Ramos (cell line): ENCODE measurements around the gene PNKD.

ENCODE experiments used
- in situ Hi-C: fragments of 300-500 bp; cut with MboI; formaldehyde crosslinking; loops from one replicate; pipeline ENCODE4 v1.14.3; 2022; ENCODE audit warnings: low sequenced_read_pairs; ENCODE audit not compliant: unreplicated experiment

The PNKD gene

GRCh38 chr2:218329826-218330593, 59.7 kb downstream of the PNKD start:
- in situ Hi-C loops: no loop called here

GRCh38 chr2:218331745-218332144, 61.4 kb downstream of the PNKD start:
- in situ Hi-C loops: no loop called here

- in situ Hi-C loops: no loop called here
These were observed 62.0 kb downstream of the PNKD start for GRCh38 chr2:218332288-218332687.

GRCh38 chr2:218332920-218333645, 62.8 kb downstream of the PNKD start:
- in situ Hi-C loops: no loop called here

GRCh38 chr2:218334531-218334930, 64.2 kb downstream of the PNKD start:
- in situ Hi-C loops: no loop called here

- in situ Hi-C loops: no loop called here
These were observed 70.3 kb downstream of the PNKD start for GRCh38 chr2:218340656-218341055.

- in situ Hi-C loops: no loop called here
These were observed 71.1 kb downstream of the PNKD start for GRCh38 chr2:218341381-218341780.

GRCh38 chr2:218342837-218343236, 72.5 kb downstream of the PNKD start:
- in situ Hi-C loops: no loop called here

GRCh38 chr2:218343591-218343990, 73.3 kb downstream of the PNKD start:
- in situ Hi-C loops: no loop called here

GRCh38 chr2:218344090-218344754, 73.9 kb downstream of the PNKD start:
- in situ Hi-C loops: no loop called here

GRCh38 chr2:218344755-218345417, 74.6 kb downstream of the PNKD start:
- in situ Hi-C loops: no loop called here

GRCh38 chr2:218345491-218346236, 75.3 kb downstream of the PNKD start:
- in situ Hi-C loops: no loop called here

- in situ Hi-C loops: no loop called here
These were observed 76.9 kb downstream of the PNKD start for GRCh38 chr2:218347172-218347571.

- in situ Hi-C loops: no loop called here
These were observed 83.7 kb downstream of the PNKD start for GRCh38 chr2:218354045-218354444.

- in situ Hi-C loops: loop anchor here (5.0 kb wide), 1 partner anchor 53 kb away; no protein-coding TSS in a partner anchor
These were observed 84.6 kb downstream of the PNKD start for GRCh38 chr2:218354850-218355443.

GRCh38 chr2:218357236-218358177, 87.2 kb downstream of the PNKD start:
- in situ Hi-C loops: loop anchor here (5.0 kb wide), 1 partner anchor 55 kb away; no protein-coding TSS in a partner anchor

- in situ Hi-C loops: no loop called here
These were observed 90.1 kb downstream of the PNKD start for GRCh38 chr2:218360453-218360852.

- in situ Hi-C loops: no loop called here
These were observed 92.3 kb downstream of the PNKD start for GRCh38 chr2:218362606-218363005.
